ENCODE results near the gene FCSK. TPM values are rescaled to one million over a fixed set of nuclear protein-coding genes. Genes with fewer than 3 reads are reported as not detected.

Gene FCSK
- total and polyA plus RNA-seq, 2 experiments from 2014 or later, result 2.2 to 6.1 TPM

- Histone ChIP-seq H3K4me3 (no peak overlapping the region), H3K27ac (no peak overlapping the region), H3K27me3 (replicated peaks; ENCODE audit: insufficient read depth) (no peaks in the 10 kb centered on the region), H3K79me2 (ENCODE audit: insufficient read depth) (no peaks in the 10 kb centered on the region), H3K9ac (no peak overlapping the region), H2AFZ (no peak overlapping the region), H3K4me2 (ENCODE audit: unreplicated experiment) (no peak overlapping the region), H3K4me1 (ENCODE audit: insufficient read depth) (no peaks in the 10 kb centered on the region), H3K9me3 (ENCODE audit: low read depth) (no peaks in the 10 kb centered on the region), H4K20me1 (ENCODE audit: insufficient read depth) (no peaks in the 10 kb centered on the region), H3K9me2 (ENCODE audit: insufficient read depth) (no peaks in the 10 kb centered on the region), H3F3A (ENCODE audit: insufficient read depth) (no peaks in the 10 kb centered on the region), H3K36me3 (ENCODE audit: low read depth) (no peaks in the 10 kb centered on the region)
- in situ Hi-C loops (cut with MboI), result no loop called here
- no peak for DNase-seq
- TF ChIP-seq EZH2 (IDR thresholded peaks at IDR 0.05; ENCODE audit: insufficient read depth, poor library complexity, severe bottlenecking), result no peak
- TF ChIP-seq EZH2phosphoT487 (IDR thresholded peaks at IDR 0.05; ENCODE audit: insufficient read depth, low read depth), result no peak
- 91 to 95% methylated on average over 8 of the region's 8 CpGs for whole genome bisulfite sequencing, 2 experiments (ENCODE audit: low coverage in 1 of 2, low lambda C conversion rate in 2 of 2, missing lambda C conversion rate in 2 of 2)
Measured at GRCh38 chr16:70467608-70468007, 13.2 kb downstream of the FCSK start.

- no peak for DNase-seq
- no peaks in the 10 kb centered on the region for H3F3A ChIP-seq (ENCODE audit: insufficient read depth)
- no peaks in the 10 kb centered on the region for H3K79me2 ChIP-seq (ENCODE audit: insufficient read depth)
Measured at GRCh38 chr16:70468776-70469525, 14.6 kb downstream of the FCSK start.

GRCh38 chr16:70470141-70470926, 15.9 kb downstream of the FCSK start:
- no peak for TF ChIP-seq EZH2 (IDR thresholded peaks at IDR 0.05; ENCODE audit: insufficient read depth, poor library complexity, severe bottlenecking)
- TF ChIP-seq EZH2phosphoT487 (IDR thresholded peaks at IDR 0.05; ENCODE audit: insufficient read depth, low read depth), result no peak
- no peaks in the 10 kb centered on the region for H4K20me1 ChIP-seq (ENCODE audit: insufficient read depth)
- no peak for DNase-seq
- 88 to 91% methylated on average over 10 of the region's 10 CpGs for WGBS, 2 experiments (ENCODE audit: low coverage in 1 of 2, low lambda C conversion rate in 2 of 2, missing lambda C conversion rate in 2 of 2)
- H3K4me3 ChIP-seq, result no peak overlapping the region
- H3K36me3 ChIP-seq (ENCODE audit: low read depth), result no peaks in the 10 kb centered on the region
- no peak overlapping the region for H2AFZ ChIP-seq
- H3K9me2 ChIP-seq (ENCODE audit: insufficient read depth), result no peaks in the 10 kb centered on the region
- H3K9ac ChIP-seq, result no peak overlapping the region
- H3K4me1 ChIP-seq (ENCODE audit: insufficient read depth), result no peaks in the 10 kb centered on the region
- in situ Hi-C loops (cut with MboI), result no loop called here
- no peak overlapping the region for H3K27ac ChIP-seq
- no peaks in the 10 kb centered on the region for H3K79me2 ChIP-seq (ENCODE audit: insufficient read depth)
- H3K27me3 ChIP-seq (replicated peaks; ENCODE audit: insufficient read depth), result no peaks in the 10 kb centered on the region
- no peaks in the 10 kb centered on the region for H3F3A ChIP-seq (ENCODE audit: insufficient read depth)
- no peak overlapping the region for H3K4me2 ChIP-seq (ENCODE audit: unreplicated experiment)
- no peaks in the 10 kb centered on the region for H3K9me3 ChIP-seq (ENCODE audit: low read depth)

More at GRCh38 chr16:70468776-70469525, 14.6 kb downstream of the FCSK start:
- H3K36me3 ChIP-seq (ENCODE audit: low read depth), result no peaks in the 10 kb centered on the region
- no peaks in the 10 kb centered on the region for H3K27me3 ChIP-seq (replicated peaks; ENCODE audit: insufficient read depth)
- H3K4me2 ChIP-seq (ENCODE audit: unreplicated experiment), result no peak overlapping the region
- H4K20me1 ChIP-seq (ENCODE audit: insufficient read depth), result no peaks in the 10 kb centered on the region
- in situ Hi-C loops (cut with MboI), result no loop called here
- no peaks in the 10 kb centered on the region for H3K9me2 ChIP-seq (ENCODE audit: insufficient read depth)
- no peak for TF ChIP-seq EZH2 (IDR thresholded peaks at IDR 0.05; ENCODE audit: insufficient read depth, poor library complexity, severe bottlenecking)
- TF ChIP-seq EZH2phosphoT487 (IDR thresholded peaks at IDR 0.05; ENCODE audit: insufficient read depth, low read depth), result no peak
- H3K4me3 ChIP-seq, result no peak overlapping the region
- no peak overlapping the region for H2AFZ ChIP-seq
- 95 to 98% methylated on average over 15 to 16 of the region's 16 CpGs for WGBS, 2 experiments (ENCODE audit: low coverage in 1 of 2, low lambda C conversion rate in 2 of 2, missing lambda C conversion rate in 2 of 2)
- no peaks in the 10 kb centered on the region for H3K4me1 ChIP-seq (ENCODE audit: insufficient read depth)
- no peaks in the 10 kb centered on the region for H3K9me3 ChIP-seq (ENCODE audit: low read depth)
- no peak overlapping the region for H3K27ac ChIP-seq
- no peak overlapping the region for H3K9ac ChIP-seq

GRCh38 chr16:70470927-70471341, 16.5 kb downstream of the FCSK start:
- Histone ChIP-seq H4K20me1 (ENCODE audit: insufficient read depth) (no peaks in the 10 kb centered on the region), H3K4me3 (no peak overlapping the region), H3K9ac (no peak overlapping the region), H3K27me3 (replicated peaks; ENCODE audit: insufficient read depth) (no peaks in the 10 kb centered on the region), H3K36me3 (ENCODE audit: low read depth) (no peaks in the 10 kb centered on the region), H3K9me2 (ENCODE audit: insufficient read depth) (no peaks in the 10 kb centered on the region), H2AFZ (no peak overlapping the region), H3K9me3 (ENCODE audit: low read depth) (no peaks in the 10 kb centered on the region), H3K4me1 (ENCODE audit: insufficient read depth) (no peaks in the 10 kb centered on the region), H3K4me2 (ENCODE audit: unreplicated experiment) (no peak overlapping the region), H3K79me2 (ENCODE audit: insufficient read depth) (no peaks in the 10 kb centered on the region), H3F3A (ENCODE audit: insufficient read depth) (no peaks in the 10 kb centered on the region), H3K27ac (no peak overlapping the region)
- TF ChIP-seq EZH2phosphoT487 (IDR thresholded peaks at IDR 0.05; ENCODE audit: insufficient read depth, low read depth) (no peak), EZH2 (IDR thresholded peaks at IDR 0.05; ENCODE audit: insufficient read depth, poor library complexity, severe bottlenecking) (no peak)
- peak; percentile 28 for DNase-seq
- in situ Hi-C loops (cut with MboI), result no loop called here
- 73 to 75% methylated on average over 16 to 17 of the region's 17 CpGs for WGBS, 2 experiments (ENCODE audit: low coverage in 1 of 2, low lambda C conversion rate in 2 of 2, missing lambda C conversion rate in 2 of 2)
